Spleen (tissue), 7 donors: ENCODE data around the gene PTCH1.

Source experiments
- CTCF ChIP-seq, 11 experiments: fragments of 200-600 bp in 7 of 11; fragments of 450-650 bp in 4 of 11; sonication (generic) in 4 of 11; IDR thresholded peaks in 8 of 11; conservative IDR thresholded peaks in 3 of 11; 1 replicate in 7 of 11; 2 replicates in 4 of 11; pipeline versions ENCODE4 v1.4.0 to v1.8.0; 2016 to 2021; ENCODE audit warnings: antibody characterized with exemption in 11 of 11, inconsistent platforms in 4 of 11, mild to moderate bottlenecking in 1 of 11
- POLR2A ChIP-seq, 3 donors: fragments of 450-650 bp; IDR thresholded peaks; one replicate each; pipeline ENCODE4 v1.5.1; 2017; ENCODE audit warnings: antibody characterized with exemption in 3 of 3, mild to moderate bottlenecking in 1 of 3
- POLR2AphosphoS5 ChIP-seq, 3 donors: sonication (generic); formaldehyde crosslinking; IDR thresholded peaks; one replicate each; pipeline ENCODE4 v1.5.1; 2017; ENCODE audit warnings: antibody characterized with exemption in 3 of 3
- donor health status: DM: no; HTN: no; CAD: no; lungs with moderate emphysema.
- donor health status: DM: no; HTN: no; CAD: no.
- donor health status: DM: no; HTN: no; CAD: no.

- no peak for TF ChIP-seq CTCF (IDR thresholded peaks at IDR 0.05 in 8 of 11, conservative IDR thresholded peaks at IDR 0.05 in 3 of 11)
- no peak for TF ChIP-seq POLR2AphosphoS5 (IDR thresholded peaks at IDR 0.05)
- TF ChIP-seq POLR2A (IDR thresholded peaks at IDR 0.05) = no peak
These were observed 13.1 kb upstream of the PTCH1 start for GRCh38 chr9:95529910-95530309.
